H9 (cell line): ENCODE measurements around the gene FAT1. TPM values are rescaled to one million over a fixed set of nuclear protein-coding genes. Genes with fewer than 3 reads are reported as not detected.

Experiments used
- DNase-seq: peaks from one replicate; pipeline ENCODE4 v3.0.0-alpha.2; 2017
- H2AFZ ChIP-seq: one replicate; pipeline ENCODE4 v1.6.1; 2013; ENCODE audit warnings: mild to moderate bottlenecking, low read length, control low read depth, moderate library complexity
- H2AK5ac ChIP-seq: 2 replicates; pipeline ENCODE4 v1.6.1; 2013; ENCODE audit warnings: low read length, control low read depth, mixed read lengths; ENCODE audit not compliant: insufficient read length
- H2BK120ac ChIP-seq: one replicate; pipeline ENCODE4 v1.6.1; 2013; ENCODE audit warnings: low read depth, mild to moderate bottlenecking, low read length, control low read depth, inconsistent platforms; ENCODE audit not compliant: poor library complexity, severe bottlenecking
- H2BK12ac ChIP-seq: 2 replicates; pipeline ENCODE4 v1.6.1; 2013; ENCODE audit warnings: low read length, control low read depth, mixed read lengths, low read depth; ENCODE audit not compliant: insufficient read length
- H2BK15ac ChIP-seq: 2 replicates; pipeline ENCODE4 v1.6.1; 2013; ENCODE audit warnings: low read depth, low read length, control low read depth
- H2BK20ac ChIP-seq: one replicate; pipeline ENCODE4 v1.6.1; 2013; ENCODE audit warnings: low read depth, mild to moderate bottlenecking, low read length, control low read depth, inconsistent platforms; ENCODE audit not compliant: poor library complexity, severe bottlenecking
- H2BK5ac ChIP-seq: 2 replicates; pipeline ENCODE4 v1.6.1; 2013; ENCODE audit warnings: low read length, control low read depth, mixed read lengths; ENCODE audit not compliant: insufficient read length
- H3K14ac ChIP-seq: 2 replicates; pipeline ENCODE4 v1.6.1; 2013; ENCODE audit warnings: low read length, control low read depth; ENCODE audit not compliant: insufficient read depth
- H3K18ac ChIP-seq: 2 replicates; pipeline ENCODE4 v1.6.1; 2013; ENCODE audit warnings: low read depth, mild to moderate bottlenecking, mixed read lengths, low read length, control low read depth; ENCODE audit not compliant: insufficient read length
- H3K23ac ChIP-seq: 2 replicates; pipeline ENCODE4 v1.6.1; 2013; ENCODE audit warnings: low read length, control low read depth, mixed read lengths, low read depth; ENCODE audit not compliant: insufficient read length
- H3K23me2 ChIP-seq: 2 replicates; pipeline ENCODE4 v1.6.1; 2013; ENCODE audit warnings: low read depth, mild to moderate bottlenecking, mixed read lengths, low read length, control low read depth; ENCODE audit not compliant: insufficient read length, poor library complexity, severe bottlenecking
- H3K27ac ChIP-seq: 2 replicates; pipeline ENCODE4 v1.5.1; 2013; ENCODE audit warnings: low read length, control low read depth, mixed read lengths, low read depth; ENCODE audit not compliant: insufficient read length
- H3K27me3 ChIP-seq: 2 replicates; pipeline ENCODE4 v1.6.1; 2013; ENCODE audit warnings: low read length, control low read depth, inconsistent platforms; ENCODE audit not compliant: insufficient read depth
- H3K4ac ChIP-seq: 2 replicates; pipeline ENCODE4 v1.6.1; 2013; ENCODE audit warnings: low read depth, mild to moderate bottlenecking, control low read depth, inconsistent platforms, low read length, moderate library complexity
- H3K4me1 ChIP-seq: 2 replicates; pipeline ENCODE4 v1.6.1; 2013; ENCODE audit warnings: low read length, control low read depth, inconsistent platforms; ENCODE audit not compliant: insufficient read depth
- H3K4me2 ChIP-seq: 2 replicates; pipeline ENCODE4 v1.6.1; 2013; ENCODE audit warnings: low read length, control low read depth, mixed read lengths; ENCODE audit not compliant: insufficient read length, insufficient read depth
- H3K56ac ChIP-seq: 2 replicates; pipeline ENCODE4 v1.6.1; 2013; ENCODE audit warnings: low read depth, mild to moderate bottlenecking, mixed read lengths, low read length, control low read depth; ENCODE audit not compliant: insufficient read length
- H3K79me1 ChIP-seq: 2 replicates; pipeline ENCODE4 v1.6.1; 2013; ENCODE audit warnings: low read depth, mild to moderate bottlenecking, moderate library complexity, low read length, control low read depth, inconsistent platforms; ENCODE audit not compliant: insufficient read depth, poor library complexity, severe bottlenecking
- H3K79me2 ChIP-seq: 2 replicates; pipeline ENCODE4 v1.6.1; 2013; ENCODE audit warnings: low read length, control low read depth, inconsistent platforms; ENCODE audit not compliant: insufficient read depth
- H3K9ac ChIP-seq: 2 replicates; pipeline ENCODE4 v1.6.1; 2013; ENCODE audit warnings: low read length, control low read depth, mixed read lengths; ENCODE audit not compliant: insufficient read length; ENCODE audit errors: extremely low read depth
- H3K9me3 ChIP-seq: one replicate; pipeline ENCODE4 v1.6.1; 2013; ENCODE audit warnings: low read depth, low read length, inconsistent platforms; ENCODE audit not compliant: control insufficient read depth
- H3T11ph ChIP-seq: one replicate; pipeline ENCODE4 v1.6.1; 2013; ENCODE audit warnings: mild to moderate bottlenecking, low read length, control low read depth, inconsistent platforms
- H4K20me1 ChIP-seq: one replicate; pipeline ENCODE4 v1.6.1; 2013; ENCODE audit not compliant: control insufficient read depth, insufficient read length, insufficient read depth
- H4K5ac ChIP-seq: 2 replicates; pipeline ENCODE4 v1.6.1; 2013; ENCODE audit warnings: low read depth, mild to moderate bottlenecking, mixed read lengths, low read length, control low read depth; ENCODE audit not compliant: insufficient read length
- H4K8ac ChIP-seq: replicated peaks from 2 replicates; pipeline ENCODE4 v1.6.1; 2013; ENCODE audit warnings: low read length, control low read depth, mixed read lengths, low read depth; ENCODE audit not compliant: insufficient read length
- H4K91ac ChIP-seq: 2 replicates; pipeline ENCODE4 v1.6.1; 2013; ENCODE audit warnings: low read depth, mild to moderate bottlenecking, moderate library complexity, mixed read lengths, low read length, control low read depth; ENCODE audit not compliant: insufficient read length
- H3K27ac Mint-ChIP-seq, 3 experiments: 2 replicates in 2 of 3; 3 replicates in 1 of 3; pipeline ENCODE4 v1.8.0; 2020 to 2021; ENCODE audit warnings: mixed read lengths in 3 of 3, mild to moderate bottlenecking in 1 of 3, moderate library complexity in 1 of 3
- H3K27me3 Mint-ChIP-seq: 2 replicates; pipeline ENCODE4 v1.8.0; 2021; ENCODE audit warnings: low read depth, mild to moderate bottlenecking, moderate library complexity, mixed read lengths
- H3K36me3 Mint-ChIP-seq, 3 experiments: 2 replicates in 2 of 3; 3 replicates in 1 of 3; pipeline ENCODE4 v1.8.0; 2020 to 2021; ENCODE audit warnings: low read depth in 3 of 3, mixed read lengths in 3 of 3; ENCODE audit not compliant: insufficient read depth in 1 of 3
- H3K4me1 Mint-ChIP-seq, 2 experiments: 2 replicates each; pipeline ENCODE4 v1.8.0; 2020; ENCODE audit warnings: mixed read lengths in 2 of 2
- H3K4me3 Mint-ChIP-seq, 2 experiments: 2 replicates in 1 of 2; 3 replicates in 1 of 2; pipeline ENCODE4 v1.8.0; 2020 to 2021; ENCODE audit warnings: mild to moderate bottlenecking in 2 of 2, mixed read lengths in 2 of 2, moderate library complexity in 1 of 2
- H3K9me3 Mint-ChIP-seq, 2 experiments: 2 replicates in 1 of 2; 3 replicates in 1 of 2; pipeline ENCODE4 v1.8.0; 2020; ENCODE audit warnings: mild to moderate bottlenecking in 2 of 2, mixed read lengths in 2 of 2, moderate library complexity in 1 of 2
- CTCF ChIP-seq: fragments of 200-600 bp; sonication (generic); conservative IDR thresholded peaks from 3 replicates; pipeline ENCODE4 v1.8.0; 2021; ENCODE audit warnings: antibody characterized with exemption, mild to moderate bottlenecking
- WGBS: extraction: QIAGEN DNeasy Blood & Tissue Kit; methylation state at CpG from one replicate; pipeline ENCODE4 v1.1.7; 2013; ENCODE audit warnings: missing lambda C conversion rate, low lambda C conversion rate, mixed read lengths; ENCODE audit not compliant: insufficient read length; ENCODE audit errors: extremely low coverage; 5-methylcytosine and 5-hydroxymethylcytosine counted together
- total RNA-seq: library from RNA; stranded (reverse); gene quantifications from 2 replicates; pipeline ENCODE4 v1.2.1, GENCODE V29; 2021

Gene FAT1
- total RNA-seq, 1 experiment from 2014 or later, result 173 TPM

- Mint-ChIP-seq H3K27me3 (peaks cover 4% of the 10 kb centered on the region; the same call in 1 of the 2 replicates), H3K36me3 (no peaks in the 10 kb centered on the region), H3K27ac (no peak overlapping the region), H3K4me3 (no peak overlapping the region), H3K9me3 (no peaks in the 10 kb centered on the region), H3K4me1 (peaks cover 4 to 7% of the 10 kb centered on the region in 2 experiments)
- no peak overlapping the region for H3K18ac ChIP-seq
- H4K20me1 ChIP-seq, result no peaks in the 10 kb centered on the region
- no peak overlapping the region for H3K23ac ChIP-seq
- no peak overlapping the region for H3K14ac ChIP-seq
- no peak overlapping the region for H2BK15ac ChIP-seq
- H4K5ac ChIP-seq, result no peak overlapping the region
- H2BK5ac ChIP-seq, result no peak overlapping the region
- no peak overlapping the region for H2AFZ ChIP-seq
- no peaks in the 10 kb centered on the region for H3K4me1 ChIP-seq
- DNase-seq, result no peak
- H3K79me1 ChIP-seq, result no peaks in the 10 kb centered on the region
- no peaks in the 10 kb centered on the region for H3K9me3 ChIP-seq
- H2AK5ac ChIP-seq, result no peak overlapping the region
- no peaks in the 10 kb centered on the region for H3K23me2 ChIP-seq
- no peaks in the 10 kb centered on the region for H3K27me3 ChIP-seq
- no peak overlapping the region for H3K9ac ChIP-seq
- TF ChIP-seq CTCF, result no peak
- no peak overlapping the region for H2BK120ac ChIP-seq
- no peak overlapping the region for H4K8ac ChIP-seq
- H3K27ac ChIP-seq, result no peak overlapping the region
- H2BK20ac ChIP-seq, result no peak overlapping the region
- no peaks in the 10 kb centered on the region for H3K79me2 ChIP-seq
- H4K91ac ChIP-seq, result no peak overlapping the region
- no CpG with 5 or more reads among the region's 4 CpGs for WGBS
- no peak overlapping the region for H3K56ac ChIP-seq
- H3K4ac ChIP-seq, result no peak overlapping the region
- no peak overlapping the region for H2BK12ac ChIP-seq
- no peak overlapping the region for H3T11ph ChIP-seq
- no peak overlapping the region for H3K4me2 ChIP-seq
These were observed 47.0 kb upstream of the FAT1 start for GRCh38 chr4:186770481-186771175.
